K562 (cell line): ENCODE data around the gene FAM180B. TPM values are rescaled to one million over a fixed set of nuclear protein-coding genes. Genes with fewer than 3 reads are reported as not detected.
A peak's percentile ranks its signal among the peaks of the same experiment; 100 is the strongest.

Experiments used
- BRCA1 ChIP-seq, 2 experiments: fragments of 450-650 bp in 1 of 2; sonication (generic) in 1 of 2; formaldehyde crosslinking in 1 of 2; IDR thresholded peaks; 2 replicates each; pipeline versions ENCODE4 v1.5.0 to v1.6.1; 2017 to 2020; ENCODE audit warnings: mild to moderate bottlenecking in 1 of 2, missing genetic modification reagents in 1 of 2
- ESRRB ChIP-seq: fragments of 250-450 bp; sonication (Bioruptor Pico); IDR thresholded peaks from 2 replicates; pipeline ENCODE4 v1.5.0; 2020; ENCODE audit warnings: mild to moderate bottlenecking, moderate library complexity, borderline replicate concordance
- MEIS2 ChIP-seq: fragments of 450-650 bp; IDR thresholded peaks from 2 replicates; pipeline ENCODE4 v1.6.1; 2014; ENCODE audit warnings: mild to moderate bottlenecking; ENCODE audit not compliant: partially characterized antibody
- MNT ChIP-seq, 2 experiments: fragments of 450-650 bp; conservative IDR thresholded peaks; 2 replicates each; pipeline ENCODE4 v1.6.1; 2017; ENCODE audit warnings: mild to moderate bottlenecking in 2 of 2, moderate library complexity in 2 of 2
- MTA3 ChIP-seq: fragments of 450-650 bp; formaldehyde crosslinking; IDR thresholded peaks from 2 replicates; pipeline ENCODE4 v1.6.1; 2017; ENCODE audit warnings: mild to moderate bottlenecking, borderline replicate concordance
- NCOA4 ChIP-seq: fragments of 450-650 bp; IDR thresholded peaks from 2 replicates; pipeline ENCODE4 v1.6.1; 2018; ENCODE audit warnings: mild to moderate bottlenecking; ENCODE audit not compliant: partially characterized antibody
- NR3C1 ChIP-seq: sonication (generic); formaldehyde crosslinking; IDR thresholded peaks from 2 replicates; pipeline ENCODE4 v1.8.1; 2022; ENCODE audit warnings: missing genetic modification reagents
- PCBP1 ChIP-seq: fragments of 200-400 bp; formaldehyde crosslinking; IDR thresholded peaks from 2 replicates; pipeline ENCODE4 v1.6.1; 2018; ENCODE audit warnings: mild to moderate bottlenecking, low read depth, low read length; ENCODE audit not compliant: poor library complexity, severe bottlenecking
- PHF8 ChIP-seq: fragments of 200-600 bp; sonication (generic); IDR thresholded peaks from 2 replicates; pipeline ENCODE4 v1.6.1; 2012; ENCODE audit warnings: mixed run types, mild to moderate bottlenecking, inconsistent platforms, low read length, moderate library complexity, borderline replicate concordance
- POU5F1 ChIP-seq: fragments of 150-350 bp; IDR thresholded peaks from 2 replicates; pipeline ENCODE4 v1.6.1; 2014; ENCODE audit warnings: borderline replicate concordance, low read length, low read depth, mild to moderate bottlenecking; ENCODE audit not compliant: partially characterized antibody
- RCOR1 ChIP-seq, 2 experiments: IDR thresholded peaks; 2 replicates each; pipeline ENCODE4 v1.6.1; 2012; ENCODE audit warnings: low read depth in 2 of 2, low read length in 2 of 2, borderline replicate concordance in 1 of 2, improper control_type of control experiment in 1 of 2
- SIN3B ChIP-seq: fragments of 450-650 bp; IDR thresholded peaks from 2 replicates; pipeline ENCODE4 v1.6.1; 2017; ENCODE audit warnings: low read depth, mild to moderate bottlenecking, moderate library complexity
- SRSF3 ChIP-seq: fragments of 200-400 bp; formaldehyde crosslinking; IDR thresholded peaks from 2 replicates; pipeline ENCODE4 v1.6.1; 2016; ENCODE audit warnings: mild to moderate bottlenecking, low read length, moderate library complexity; ENCODE audit not compliant: insufficient read depth
- ZBTB40 ChIP-seq, 2 experiments: fragments of 450-650 bp in 1 of 2; sonication (generic) in 1 of 2; formaldehyde crosslinking in 1 of 2; IDR thresholded peaks; 2 replicates each; pipeline versions ENCODE4 v1.7.1 to v1.9.0; 2016 to 2022; ENCODE audit warnings: inconsistent platforms in 1 of 2, mild to moderate bottlenecking in 1 of 2, missing genetic modification reagents in 1 of 2
- ZFPM2 ChIP-seq: fragments of 250-450 bp; sonication (Bioruptor Pico); IDR thresholded peaks from 2 replicates; pipeline ENCODE4 v1.5.1; 2022; ENCODE audit warnings: mild to moderate bottlenecking
- polyA plus RNA-seq, 8 experiments: library from polyadenylated mRNA; depleted of rRNA in 4 of 8; stranded (reverse) in 5 of 8; unstranded in 3 of 8; fragments of >200 nt; fragmentation: Nextera tagmentation in 2 of 8; fragmentation: Illumina TruSeq in 1 of 8; extraction: Ambion mirVana in 2 of 8; extraction: Trizol in 1 of 8; gene quantifications; 2 replicates each; pipeline versions ENCODE4 v1.2.1 to v1.2.3, GENCODE V29; 2011 to 2014; ENCODE audit warnings: inconsistent platforms in 1 of 8, missing spikeins in 1 of 8
- total RNA-seq, 7 experiments: library from RNA; depleted of rRNA in 6 of 7; stranded (reverse); fragments of >200 nt in 6 of 7; fragmentation: Illumina TruSeq in 2 of 7; extraction: Trizol in 2 of 7; gene quantifications; 2 replicates each; pipeline versions ENCODE4 v1.2.1 to v1.2.3, GENCODE V29; 2011 to 2021; ENCODE audit warnings: low replicate concordance in 1 of 7

Gene FAM180B
- total and polyA plus RNA-seq, 9 of the 15 experiments (the other 6 are each of a cell fraction or from before 2014, with no cell fraction given) = 0.05 to 0.14 TPM; not detected in 7

GRCh38 chr11:47565340-47566148 lies 20.9 kb upstream of the FAM180B start, which contains the start of gene PTPMT1 (continued):
- TF ChIP-seq MNT (conservative IDR thresholded peaks at IDR 0.05) (peak in 1 of 2 experiments; percentile 67; a peak in 1 of 4 replicates), PCBP1 (peak; percentile 50), PHF8 (peak; percentile 98), MEIS2 (peak; percentile 12), NCOA4 (no peak), ZFPM2 (CRISPR knock-in tag) (no peak), ZBTB40 (IDR thresholded peaks at IDR 0.05) (no peak; the same call in 1 of the 2 replicates), ZBTB40 (CRISPR knock-in tag; IDR thresholded peaks at IDR 0.05) (no peak), RCOR1 (IDR thresholded peaks at IDR 0.05; ENCODE audit: borderline replicate concordance in 1 of 2, low read depth in 2 of 2, low read length in 2 of 2) (peak in 1 of 2 experiments; percentile 5; a peak in 1 of 4 replicates), BRCA1 (IDR thresholded peaks at IDR 0.05) (no peak), BRCA1 (CRISPR knock-in tag; IDR thresholded peaks at IDR 0.05) (peak; percentile 72; the same call in 1 of the 2 replicates), ESRRB (no peak), MTA3 (peak; percentile 72; the same call in 1 of the 2 replicates), SIN3B (peak; percentile 93), SRSF3 (0 out of 2 replicates have a peak, but pooled peaks have one; percentile 50), POU5F1 (no peak), NR3C1 (no peak)
